Stimulated activated CD4-positive, alpha-beta T cell treated with anti-CD3 and anti-CD28 coated beads, Interleukin-15, amount 100 ng/mL, for 1 hour (primary cell): ENCODE results near the gene OR2M3.
"Not testable (repeated sequence)": the region's sequence is repeated elsewhere in the genome, so short reads cannot be mapped to it uniquely, and the experiment has no call there.

Experiments
- DNase-seq, 2 donors: peaks; one replicate each; pipeline ENCODE4 v3.0.0-alpha.2; 2020; ENCODE audit warnings: low read depth in 1 of 2, low spot score in 1 of 2

Gene OR2M3

GRCh38 chr1:248196965-248197364, at the start of gene OR2M3:
Gene OR2M3 (plus strand): TSS chr1:248197265. CDS start chr1:248203068, 5,803 bp downstream.
- no peak for DNase-seq

- no peak for DNase-seq
Measured at GRCh38 chr1:248152056-248152827, 44.8 kb upstream of the OR2M3 start.

GRCh38 chr1:248155927-248156326, 41.1 kb upstream of the OR2M3 start:
- no peak for DNase-seq

GRCh38 chr1:248158758-248159157, 38.3 kb upstream of the OR2M3 start:
- DNase-seq, result no peak

GRCh38 chr1:248164031-248164430, 33.0 kb upstream of the OR2M3 start:
- no peak for DNase-seq

GRCh38 chr1:248165186-248165585, 31.9 kb upstream of the OR2M3 start:
- DNase-seq, result no peak

GRCh38 chr1:248174521-248174920, 22.5 kb upstream of the OR2M3 start, which contains the start of gene OR2M2:
Gene OR2M2 (plus strand): TSS chr1:248174821. CDS start chr1:248179986, 5,165 bp downstream.
- DNase-seq, result no peak

- DNase-seq, result no peak
Measured at GRCh38 chr1:248183996-248184395, 13.1 kb upstream of the OR2M3 start.

GRCh38 chr1:248187363-248187762, 9.7 kb upstream of the OR2M3 start:
- DNase-seq, result no peak

- no peak for DNase-seq
Measured at GRCh38 chr1:248189026-248189425, 8.0 kb upstream of the OR2M3 start.

- no peak for DNase-seq
Measured at GRCh38 chr1:248194117-248194516, 2.9 kb upstream of the OR2M3 start.

- no peak for DNase-seq
Measured at GRCh38 chr1:248215880-248216279, 18.8 kb downstream of the OR2M3 start.

GRCh38 chr1:248225537-248225936, 28.5 kb downstream of the OR2M3 start:
- no peak for DNase-seq

GRCh38 chr1:248229360-248229908, 32.4 kb downstream of the OR2M3 start:
- no peak for DNase-seq

GRCh38 chr1:248231117-248231516, 34.1 kb downstream of the OR2M3 start, which contains the start of gene OR2M4:
Gene OR2M4 (plus strand): TSS chr1:248231417. CDS start chr1:248238929, 7,512 bp downstream.
- DNase-seq, result no peak

- DNase-seq, result no peak
Measured at GRCh38 chr1:248239478-248239877, 42.4 kb downstream of the OR2M3 start.

- DNase-seq, result no peak
Measured at GRCh38 chr1:248243204-248243603, 46.1 kb downstream of the OR2M3 start.

- DNase-seq, result not testable (repeated sequence)
Measured at GRCh38 chr1:248259309-248259708, 62.2 kb downstream of the OR2M3 start.
